Sigmoid colon (tissue), 4 donors: ENCODE measurements around the gene SPTBN5.

Experiments
- CTCF ChIP-seq, 4 experiments: fragments of 450-650 bp in 3 of 4; fragments of 200-600 bp in 1 of 4; IDR thresholded peaks; one replicate each; pipeline ENCODE4 v1.5.1; 2016 to 2019; ENCODE audit warnings: antibody characterized with exemption in 4 of 4, mild to moderate bottlenecking in 3 of 4, moderate library complexity in 2 of 4
- EP300 ChIP-seq, 4 donors: sonication (generic); formaldehyde crosslinking; IDR thresholded peaks; one replicate each; pipeline ENCODE4 v1.6.1; 2017; ENCODE audit warnings: antibody characterized with exemption in 4 of 4
- POLR2A ChIP-seq, 2 donors: fragments of 450-650 bp; IDR thresholded peaks; one replicate each; pipeline ENCODE4 v1.6.1; 2016; ENCODE audit warnings: antibody characterized with exemption in 2 of 2, mild to moderate bottlenecking in 2 of 2, moderate library complexity in 2 of 2
- POLR2AphosphoS5 ChIP-seq, 4 donors: sonication (generic); formaldehyde crosslinking; IDR thresholded peaks; one replicate each; pipeline ENCODE4 v1.6.1; 2017; ENCODE audit warnings: antibody characterized with exemption in 4 of 4

GRCh38 chr15:41892621-41893421 is 1.0 kb downstream of the SPTBN5 start:
- TF ChIP-seq CTCF (IDR thresholded peaks at IDR 0.05) (no peak), EP300 (IDR thresholded peaks at IDR 0.05) (no peak), POLR2AphosphoS5 (IDR thresholded peaks at IDR 0.05) (peak in 1 of 4 donors; percentile 41), POLR2A (IDR thresholded peaks at IDR 0.05) (no peak)
